Astrocyte (in vitro differentiated cells and primary cell): ENCODE measurements around the gene CFI. TPM values are rescaled to one million over a fixed set of nuclear protein-coding genes. Genes with fewer than 3 reads are reported as not detected.

Experiments
- DNase-seq: peaks from one replicate; pipeline ENCODE4 v3.0.0-alpha.2; 2010; ENCODE audit warnings: low read depth
- FAIRE-seq: peaks from 2 replicates; lab custom pipeline; 2011; peaks lifted over from hg19 to GRCh38; lab: Jason Lieb, UNC
- H2AFZ ChIP-seq: 2 replicates; pipeline ENCODE4 v1.6.0; 2012; ENCODE audit warnings: low read depth, low read length, inconsistent platforms
- H3K27ac ChIP-seq: 2 replicates; pipeline ENCODE4 v1.5.1; 2011; ENCODE audit warnings: low read depth, low read length, inconsistent platforms
- H3K27me3 ChIP-seq: 2 replicates; pipeline ENCODE4 v1.6.0; 2011; ENCODE audit warnings: low read length, inconsistent platforms; ENCODE audit not compliant: insufficient read depth
- H3K36me3 ChIP-seq: 2 replicates; pipeline ENCODE4 v1.5.1; 2011; ENCODE audit warnings: low read length, inconsistent platforms; ENCODE audit not compliant: insufficient read depth
- H3K4me1 ChIP-seq: 2 replicates; pipeline ENCODE4 v1.5.1; 2011; ENCODE audit warnings: low read length, inconsistent platforms; ENCODE audit not compliant: insufficient read depth
- H3K4me2 ChIP-seq: 2 replicates; pipeline ENCODE4 v1.6.0; 2012; ENCODE audit warnings: low read length, inconsistent platforms
- H3K4me3 ChIP-seq: 2 replicates; pipeline ENCODE4 v1.5.1; 2011; ENCODE audit warnings: low read depth, mild to moderate bottlenecking, low read length, inconsistent platforms; ENCODE audit not compliant: insufficient read depth
- H3K79me2 ChIP-seq: 2 replicates; pipeline ENCODE4 v1.6.0; 2012; ENCODE audit warnings: mild to moderate bottlenecking, low read length, inconsistent platforms; ENCODE audit not compliant: insufficient read depth
- H3K9ac ChIP-seq: 2 replicates; pipeline ENCODE4 v1.6.0; 2012; ENCODE audit warnings: mild to moderate bottlenecking, low read length, inconsistent platforms
- H3K9me3 ChIP-seq: 2 replicates; pipeline ENCODE4 v1.5.1; 2012; ENCODE audit warnings: low read depth, mild to moderate bottlenecking, low read length, inconsistent platforms; ENCODE audit not compliant: insufficient read depth
- H4K20me1 ChIP-seq: 2 replicates; pipeline ENCODE4 v1.6.0; 2012; ENCODE audit warnings: low read length, inconsistent platforms; ENCODE audit not compliant: insufficient read depth
- H3K27ac Mint-ChIP-seq: one replicate; pipeline ENCODE4 v1.8.0; 2021; ENCODE audit warnings: mild to moderate bottlenecking, mixed read lengths; ENCODE audit not compliant: unreplicated experiment
- H3K27me3 Mint-ChIP-seq: one replicate; pipeline ENCODE4 v1.8.0; 2021; ENCODE audit warnings: low read depth, mixed read lengths; ENCODE audit not compliant: unreplicated experiment
- H3K36me3 Mint-ChIP-seq: one replicate; pipeline ENCODE4 v1.8.0; 2021; ENCODE audit warnings: low read depth, mixed read lengths; ENCODE audit not compliant: unreplicated experiment
- H3K4me1 Mint-ChIP-seq: one replicate; pipeline ENCODE4 v1.8.0; 2021; ENCODE audit warnings: low read depth, mixed read lengths; ENCODE audit not compliant: unreplicated experiment
- H3K4me3 Mint-ChIP-seq: one replicate; pipeline ENCODE4 v1.8.0; 2021; ENCODE audit warnings: mild to moderate bottlenecking, moderate library complexity, mixed read lengths; ENCODE audit not compliant: unreplicated experiment
- H3K9me3 Mint-ChIP-seq: one replicate; pipeline ENCODE4 v1.8.0; 2021; ENCODE audit warnings: mild to moderate bottlenecking, mixed read lengths; ENCODE audit not compliant: unreplicated experiment
- CTCF ChIP-seq: IDR thresholded peaks from 2 replicates; pipeline ENCODE4 v1.5.1; 2011; ENCODE audit warnings: low read depth, mild to moderate bottlenecking, inconsistent platforms, low read length, moderate library complexity; ENCODE audit not compliant: insufficient read depth
- EZH2 ChIP-seq: IDR thresholded peaks from 2 replicates; pipeline ENCODE4 v1.6.1; 2012; ENCODE audit warnings: mild to moderate bottlenecking, low read length, inconsistent platforms; ENCODE audit not compliant: insufficient read depth
- total RNA-seq: library from RNA; stranded (reverse); gene quantifications from 2 replicates; pipeline ENCODE4 v1.2.1, GENCODE V29; 2021

The CFI gene
- total RNA-seq, 1 donor from 2014 or later, result not detected

- peaks cover 26% of the 10 kb centered on the region for H4K20me1 ChIP-seq
- H3K27me3 ChIP-seq, result no peaks in the 10 kb centered on the region
- FAIRE-seq, result no peak
- H3K79me2 ChIP-seq, result peaks cover 54% of the 10 kb centered on the region
- H3K27ac Mint-ChIP-seq, result no peak overlapping the region
- H3K27ac ChIP-seq, result no peak overlapping the region
- no peaks in the 10 kb centered on the region for H3K4me1 ChIP-seq
- no peak overlapping the region for H3K9ac ChIP-seq
- no peaks in the 10 kb centered on the region for H3K9me3 Mint-ChIP-seq
- H3K4me1 Mint-ChIP-seq, result peaks cover 17% of the 10 kb centered on the region
- peaks cover 5% of the 10 kb centered on the region for H3K36me3 Mint-ChIP-seq
- no peaks in the 10 kb centered on the region for H3K9me3 ChIP-seq
- TF ChIP-seq CTCF, result no peak
- TF ChIP-seq EZH2, result no peak
- H3K4me3 Mint-ChIP-seq, result no peak overlapping the region
- no peak overlapping the region for H2AFZ ChIP-seq
- peaks cover 47% of the 10 kb centered on the region for H3K36me3 ChIP-seq
- no peak for DNase-seq
- H3K4me3 ChIP-seq, result no peak overlapping the region
- H3K27me3 Mint-ChIP-seq, result no peaks in the 10 kb centered on the region
- H3K4me2 ChIP-seq, result peak overlapping the region; percentile 4
Measured at GRCh38 chr4:109821185-109821584, 19.4 kb upstream of the CFI start.

DNA sequence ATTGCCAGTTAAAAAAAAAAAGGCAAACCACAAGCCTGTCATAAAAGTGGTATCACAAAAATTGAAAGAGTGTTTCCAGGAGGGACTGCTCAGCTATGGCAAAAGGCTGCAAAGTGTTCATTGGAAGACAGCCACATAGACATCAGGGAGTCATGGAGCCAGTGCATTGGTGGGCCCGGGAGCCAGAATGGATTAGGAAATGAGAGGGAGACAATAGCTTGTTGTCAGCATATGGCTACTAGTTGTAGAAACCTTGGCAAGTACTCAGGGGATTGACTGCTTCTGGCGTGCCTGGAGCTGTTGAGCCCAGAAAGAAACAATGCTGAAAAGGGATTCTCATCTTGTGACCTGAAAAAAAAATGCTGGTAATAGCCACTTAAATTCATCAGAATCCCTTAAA, 18.8 kb upstream of the CFI start:
- Histone ChIP-seq H3K4me3 (no peak overlapping the region), H3K4me2 (peak overlapping the region; percentile 4), H3K9me3 (no peaks in the 10 kb centered on the region), H3K4me1 (no peaks in the 10 kb centered on the region), H3K36me3 (peaks cover 46% of the 10 kb centered on the region), H4K20me1 (peaks cover 26% of the 10 kb centered on the region), H3K27ac (no peak overlapping the region), H3K9ac (no peak overlapping the region), H3K27me3 (no peaks in the 10 kb centered on the region), H2AFZ (no peak overlapping the region), H3K79me2 (peaks cover 60% of the 10 kb centered on the region)
- Mint-ChIP-seq H3K36me3 (peaks cover 5% of the 10 kb centered on the region), H3K27me3 (no peaks in the 10 kb centered on the region), H3K27ac (no peak overlapping the region), H3K4me3 (no peak overlapping the region), H3K9me3 (no peaks in the 10 kb centered on the region), H3K4me1 (peaks cover 17% of the 10 kb centered on the region)
- FAIRE-seq (no peak), DNase-seq (peak; percentile 30)
- TF ChIP-seq CTCF, result no peak
- no peak for TF ChIP-seq EZH2

DNA sequence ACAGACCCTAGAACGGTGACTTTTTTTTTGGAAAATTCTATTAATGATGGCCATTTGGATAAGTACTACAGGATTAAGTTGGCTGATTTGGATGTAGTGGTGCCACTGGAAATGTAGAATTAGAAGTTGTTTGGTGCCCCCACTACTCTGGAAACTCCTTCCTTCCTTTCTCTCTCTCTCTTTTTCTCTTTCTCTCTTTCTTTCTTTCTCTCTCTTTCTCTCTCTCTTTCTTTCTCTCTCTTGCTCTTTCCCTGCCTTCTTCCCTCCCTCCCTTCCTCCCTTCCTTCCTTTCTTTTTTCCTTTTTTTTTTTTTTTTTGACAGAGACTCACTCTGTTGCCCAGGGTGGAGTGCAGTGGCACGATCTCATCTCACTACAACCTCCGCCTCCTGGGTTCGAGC, 16.5 kb upstream of the CFI start:
- H2AFZ ChIP-seq, result no peak overlapping the region
- H3K9me3 Mint-ChIP-seq, result no peaks in the 10 kb centered on the region
- H3K27me3 ChIP-seq, result no peaks in the 10 kb centered on the region
- H3K9ac ChIP-seq, result peak overlapping the region; percentile 4
- no peak overlapping the region for H3K27ac Mint-ChIP-seq
- no peaks in the 10 kb centered on the region for H3K27me3 Mint-ChIP-seq
- peaks cover 30% of the 10 kb centered on the region for H3K36me3 ChIP-seq
- DNase-seq (no peak), FAIRE-seq (no peak)
- TF ChIP-seq CTCF (no peak), EZH2 (no peak)
- no peak overlapping the region for H3K27ac ChIP-seq
- peaks cover 4% of the 10 kb centered on the region for H3K4me1 ChIP-seq
- H3K4me3 Mint-ChIP-seq, result no peak overlapping the region
- H3K4me1 Mint-ChIP-seq, result peaks cover 17% of the 10 kb centered on the region
- H3K9me3 ChIP-seq, result no peaks in the 10 kb centered on the region
- no peak overlapping the region for H3K4me2 ChIP-seq
- H3K4me3 ChIP-seq, result no peak overlapping the region
- peaks cover 62% of the 10 kb centered on the region for H3K79me2 ChIP-seq
- peaks cover 5% of the 10 kb centered on the region for H3K36me3 Mint-ChIP-seq
- peaks cover 26% of the 10 kb centered on the region for H4K20me1 ChIP-seq
